Measurements from ENCODE around the gene LRTM2.

Gene LRTM2

DNA sequence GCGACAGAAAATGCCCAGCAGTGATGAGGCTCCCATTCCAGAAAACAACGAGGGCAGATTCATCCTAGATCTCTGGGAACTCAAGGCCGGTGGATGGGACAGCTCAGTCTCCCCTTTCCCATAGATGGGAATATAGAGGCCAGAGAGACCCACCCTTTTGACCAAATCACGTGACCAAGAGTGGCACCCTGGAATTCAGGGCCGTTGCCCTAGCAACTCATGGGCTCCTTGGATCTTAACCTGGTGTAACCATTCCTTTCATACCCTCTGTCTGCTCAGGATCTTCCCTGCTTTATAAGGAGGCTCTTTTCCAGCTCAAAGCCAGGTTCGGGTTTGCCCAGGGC, 8.4 kb upstream of the LRTM2 start:
- TF ChIP-seq, protein P1, sequence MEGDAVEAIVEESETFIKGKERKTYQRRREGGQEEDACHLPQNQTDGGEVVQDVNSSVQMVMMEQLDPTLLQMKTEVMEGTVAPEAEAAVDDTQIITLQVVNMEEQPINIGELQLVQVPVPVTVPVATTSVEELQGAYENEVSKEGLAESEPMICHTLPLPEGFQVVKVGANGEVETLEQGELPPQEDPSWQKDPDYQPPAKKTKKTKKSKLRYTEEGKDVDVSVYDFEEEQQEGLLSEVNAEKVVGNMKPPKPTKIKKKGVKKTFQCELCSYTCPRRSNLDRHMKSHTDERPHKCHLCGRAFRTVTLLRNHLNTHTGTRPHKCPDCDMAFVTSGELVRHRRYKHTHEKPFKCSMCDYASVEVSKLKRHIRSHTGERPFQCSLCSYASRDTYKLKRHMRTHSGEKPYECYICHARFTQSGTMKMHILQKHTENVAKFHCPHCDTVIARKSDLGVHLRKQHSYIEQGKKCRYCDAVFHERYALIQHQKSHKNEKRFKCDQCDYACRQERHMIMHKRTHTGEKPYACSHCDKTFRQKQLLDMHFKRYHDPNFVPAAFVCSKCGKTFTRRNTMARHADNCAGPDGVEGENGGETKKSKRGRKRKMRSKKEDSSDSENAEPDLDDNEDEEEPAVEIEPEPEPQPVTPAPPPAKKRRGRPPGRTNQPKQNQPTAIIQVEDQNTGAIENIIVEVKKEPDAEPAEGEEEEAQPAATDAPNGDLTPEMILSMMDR (IDR thresholded peaks at IDR 0.05; ENCODE audit: insufficient read depth, low read length, poor library complexity, severe bottlenecking): no peak
- DNase-seq (ENCODE audit: extremely low read depth, insufficient read length): no peak
- H3K27me3 ChIP-seq (replicated peaks; ENCODE audit: control insufficient read depth, insufficient read depth, low read length): no peaks in the 10 kb centered on the region
- no peak overlapping the region for H3K4me3 ChIP-seq (replicated peaks; ENCODE audit: low read depth, low read length)
- no peaks in the 10 kb centered on the region for H3K36me3 ChIP-seq (ENCODE audit: control insufficient read depth, insufficient read depth, low read length)

DNA sequence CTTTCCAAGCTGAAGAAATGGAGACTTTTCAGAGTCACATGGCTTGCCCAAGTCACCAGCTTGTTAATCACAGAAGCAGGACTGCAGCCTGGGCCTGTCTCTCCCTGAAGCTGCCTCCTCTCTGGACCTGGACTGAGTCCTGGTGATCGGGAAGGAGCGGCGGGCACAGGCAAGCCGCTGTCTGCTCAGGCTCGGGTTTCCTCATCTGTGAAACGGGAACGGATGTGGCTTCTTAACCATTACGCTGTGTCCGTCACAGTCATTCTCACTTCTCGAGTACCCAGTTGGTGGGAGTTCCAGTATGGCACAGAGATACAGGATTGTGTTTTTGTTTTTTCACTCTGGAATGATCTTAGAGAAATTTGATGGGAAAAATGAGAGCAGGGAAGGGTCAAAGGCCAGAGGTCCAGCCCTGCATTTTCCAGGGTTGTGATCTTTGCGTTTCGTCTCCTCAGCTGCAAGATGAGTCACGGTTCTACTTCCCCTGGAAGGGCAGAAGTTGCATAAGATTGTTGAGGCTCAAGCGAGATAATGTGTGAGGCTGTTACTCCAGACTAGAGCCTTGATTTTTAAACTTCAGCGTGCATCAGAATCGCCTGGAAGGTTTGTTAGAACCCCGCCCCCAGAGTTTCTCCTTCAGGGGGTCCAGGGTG, 7.6 kb upstream of the LRTM2 start:
- no peak for DNase-seq (ENCODE audit: extremely low read depth, insufficient read length)
- Histone ChIP-seq H3K27me3 (replicated peaks; ENCODE audit: control insufficient read depth, insufficient read depth, low read length) (no peaks in the 10 kb centered on the region), H3K36me3 (ENCODE audit: control insufficient read depth, insufficient read depth, low read length) (no peaks in the 10 kb centered on the region), H3K4me3 (replicated peaks; ENCODE audit: low read depth, low read length) (no peak overlapping the region)
- TF ChIP-seq, protein P1 (IDR thresholded peaks at IDR 0.05; ENCODE audit: insufficient read depth, low read length, poor library complexity, severe bottlenecking): no peak

DNA sequence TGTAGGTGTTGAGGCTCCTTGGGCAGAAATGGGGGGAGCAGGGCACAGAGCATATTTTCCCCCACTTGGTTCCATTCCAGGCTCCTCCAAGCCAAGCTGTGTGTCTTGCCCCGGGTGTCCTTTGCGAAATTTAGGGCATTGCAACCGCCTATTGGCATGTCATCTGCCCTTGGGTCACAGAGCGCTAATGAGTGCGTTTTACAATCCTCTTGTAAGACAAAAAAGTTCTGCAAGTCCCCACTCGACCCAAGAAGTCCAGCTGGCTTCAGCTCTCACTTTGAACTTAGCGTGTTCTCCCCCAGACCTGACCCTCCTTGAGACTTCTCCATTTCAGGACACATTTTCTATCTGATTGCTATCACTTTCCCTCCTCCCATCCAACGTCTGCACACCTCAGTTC, 6.1 kb upstream of the LRTM2 start:
- no peak for DNase-seq (ENCODE audit: extremely low read depth, insufficient read length)
- H3K36me3 ChIP-seq (ENCODE audit: control insufficient read depth, insufficient read depth, low read length): no peaks in the 10 kb centered on the region
- TF ChIP-seq, protein P1 (IDR thresholded peaks at IDR 0.05; ENCODE audit: insufficient read depth, low read length, poor library complexity, severe bottlenecking): no peak

DNA sequence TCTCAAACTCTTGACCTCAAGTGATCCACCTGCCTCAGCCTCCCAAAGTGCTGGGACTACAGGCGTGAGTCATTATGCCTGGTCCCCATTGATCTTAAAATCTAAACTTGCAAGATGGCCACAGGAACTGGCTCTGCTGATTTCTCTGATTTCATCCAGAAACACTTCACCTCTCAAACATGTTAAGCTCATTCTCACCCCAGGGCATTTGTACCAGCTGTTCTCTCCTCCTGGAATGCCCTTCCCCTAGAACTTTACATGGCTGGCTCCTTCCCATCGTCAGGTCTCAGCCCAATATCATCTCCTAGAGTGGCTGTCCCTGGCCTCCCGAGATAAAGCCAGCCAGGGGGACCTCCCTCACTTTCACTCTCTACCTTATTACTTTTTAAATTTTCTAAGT, 5.3 kb upstream of the LRTM2 start:
- Histone ChIP-seq H3K27me3 (replicated peaks; ENCODE audit: control insufficient read depth, insufficient read depth, low read length) (peaks cover 4% of the 10 kb centered on the region; the same call in 1 of the 2 replicates), H3K36me3 (ENCODE audit: control insufficient read depth, insufficient read depth, low read length) (no peaks in the 10 kb centered on the region), H3K4me3 (replicated peaks; ENCODE audit: low read depth, low read length) (no peak overlapping the region)
- TF ChIP-seq, protein P1 (IDR thresholded peaks at IDR 0.05; ENCODE audit: insufficient read depth, low read length, poor library complexity, severe bottlenecking): no peak
- DNase-seq (ENCODE audit: extremely low read depth, insufficient read length): no peak

More for the DNA sequence above, 6.1 kb upstream of the LRTM2 start:
- Histone ChIP-seq H3K4me3 (replicated peaks; ENCODE audit: low read depth, low read length) (no peak overlapping the region), H3K27me3 (replicated peaks; ENCODE audit: control insufficient read depth, insufficient read depth, low read length) (0 out of 2 replicates have a peak, but pooled peaks cover under 1% of the 10 kb centered on the region)

DNA sequence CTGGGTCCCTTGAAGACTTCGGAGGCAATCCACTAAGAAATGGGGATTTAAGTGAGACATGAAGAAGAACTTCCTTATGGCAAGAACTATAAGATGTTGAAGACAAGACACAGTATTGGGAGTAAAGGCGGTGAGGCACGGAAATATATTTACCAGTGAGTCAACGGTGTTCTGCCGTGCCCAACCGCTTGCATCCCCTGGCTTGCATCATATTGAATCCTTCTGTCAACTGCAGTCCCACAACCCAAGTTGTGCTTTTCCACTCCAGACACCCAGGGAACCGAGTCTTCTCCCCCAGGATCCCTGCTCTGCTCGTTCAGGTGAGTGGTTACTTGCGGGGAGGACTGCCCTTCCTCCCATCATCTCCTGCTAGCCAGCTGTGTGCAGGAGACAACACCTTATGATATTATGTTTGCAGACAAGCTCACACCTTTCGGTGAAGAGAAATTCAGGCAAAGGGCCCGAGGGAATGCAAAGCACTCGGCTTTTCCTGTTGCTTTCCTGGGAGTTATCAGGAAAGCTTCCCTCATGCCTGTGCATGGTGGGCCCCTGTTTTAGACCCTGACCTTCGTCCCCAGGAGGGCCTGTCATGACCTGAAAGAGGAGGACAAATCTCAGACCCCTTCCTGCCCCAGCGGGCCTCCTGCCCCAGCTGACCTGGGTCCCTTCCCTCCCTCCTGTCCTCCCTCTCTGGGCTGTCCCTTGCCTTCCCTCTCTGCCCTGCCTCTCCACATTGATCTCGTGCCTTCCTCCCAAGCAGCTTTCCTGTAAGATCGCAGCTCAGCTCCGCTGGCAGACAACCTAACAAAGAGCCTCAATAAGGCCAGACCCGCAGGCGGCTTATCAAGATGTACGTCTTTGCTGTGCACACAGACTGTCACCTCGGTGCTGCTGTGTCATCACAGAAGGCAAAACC, 4.3 kb upstream of the LRTM2 start:
- H3K4me3 ChIP-seq (replicated peaks; ENCODE audit: low read depth, low read length): no peak overlapping the region
- TF ChIP-seq, protein P1 (IDR thresholded peaks at IDR 0.05; ENCODE audit: insufficient read depth, low read length, poor library complexity, severe bottlenecking): no peak
- peaks cover 4% of the 10 kb centered on the region; the same call in 1 of the 2 replicates for H3K27me3 ChIP-seq (replicated peaks; ENCODE audit: control insufficient read depth, insufficient read depth, low read length)
- DNase-seq (ENCODE audit: extremely low read depth, insufficient read length): no peak
- H3K36me3 ChIP-seq (ENCODE audit: control insufficient read depth, insufficient read depth, low read length): no peaks in the 10 kb centered on the region
